Measurements from ENCODE around the gene MRC1.

DNA sequence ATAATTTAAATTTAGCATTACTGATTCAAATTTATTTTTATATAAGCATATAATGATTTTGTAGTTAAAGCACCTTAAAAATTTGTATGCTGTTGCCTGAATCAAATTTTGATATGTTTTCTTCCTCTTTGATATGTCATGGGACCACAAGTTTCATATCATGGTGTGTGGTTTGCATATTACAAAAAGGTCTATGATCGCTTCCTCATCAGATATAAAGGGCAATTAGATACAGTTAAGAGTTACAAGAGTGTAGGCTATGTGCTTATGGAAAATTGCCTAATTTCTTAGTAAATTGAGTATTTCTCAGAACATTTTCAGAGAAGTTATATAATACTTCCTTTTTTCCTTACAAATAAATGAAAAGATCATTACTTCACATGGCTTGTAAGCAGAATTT is 22.2 kb downstream of the MRC1 start:
- TF ChIP-seq, protein P1, sequence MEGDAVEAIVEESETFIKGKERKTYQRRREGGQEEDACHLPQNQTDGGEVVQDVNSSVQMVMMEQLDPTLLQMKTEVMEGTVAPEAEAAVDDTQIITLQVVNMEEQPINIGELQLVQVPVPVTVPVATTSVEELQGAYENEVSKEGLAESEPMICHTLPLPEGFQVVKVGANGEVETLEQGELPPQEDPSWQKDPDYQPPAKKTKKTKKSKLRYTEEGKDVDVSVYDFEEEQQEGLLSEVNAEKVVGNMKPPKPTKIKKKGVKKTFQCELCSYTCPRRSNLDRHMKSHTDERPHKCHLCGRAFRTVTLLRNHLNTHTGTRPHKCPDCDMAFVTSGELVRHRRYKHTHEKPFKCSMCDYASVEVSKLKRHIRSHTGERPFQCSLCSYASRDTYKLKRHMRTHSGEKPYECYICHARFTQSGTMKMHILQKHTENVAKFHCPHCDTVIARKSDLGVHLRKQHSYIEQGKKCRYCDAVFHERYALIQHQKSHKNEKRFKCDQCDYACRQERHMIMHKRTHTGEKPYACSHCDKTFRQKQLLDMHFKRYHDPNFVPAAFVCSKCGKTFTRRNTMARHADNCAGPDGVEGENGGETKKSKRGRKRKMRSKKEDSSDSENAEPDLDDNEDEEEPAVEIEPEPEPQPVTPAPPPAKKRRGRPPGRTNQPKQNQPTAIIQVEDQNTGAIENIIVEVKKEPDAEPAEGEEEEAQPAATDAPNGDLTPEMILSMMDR (IDR thresholded peaks at IDR 0.05), result no peak
- no peak for TF ChIP-seq POLR2A (IDR thresholded peaks at IDR 0.05)
